Stimulated activated CD4-positive, alpha-beta T cell treated with anti-CD3 and anti-CD28 coated beads, TNF-alpha, amount 100 ng/mL, for 1 hour (primary cell): Measurements from ENCODE around the gene IPCEF1.

Source experiments
- DNase-seq, 3 donors: peaks; one replicate each; pipeline ENCODE4 v3.0.0-alpha.2; 2020; ENCODE audit warnings: low read depth in 3 of 3, low spot score in 1 of 3

The IPCEF1 gene

DNA sequence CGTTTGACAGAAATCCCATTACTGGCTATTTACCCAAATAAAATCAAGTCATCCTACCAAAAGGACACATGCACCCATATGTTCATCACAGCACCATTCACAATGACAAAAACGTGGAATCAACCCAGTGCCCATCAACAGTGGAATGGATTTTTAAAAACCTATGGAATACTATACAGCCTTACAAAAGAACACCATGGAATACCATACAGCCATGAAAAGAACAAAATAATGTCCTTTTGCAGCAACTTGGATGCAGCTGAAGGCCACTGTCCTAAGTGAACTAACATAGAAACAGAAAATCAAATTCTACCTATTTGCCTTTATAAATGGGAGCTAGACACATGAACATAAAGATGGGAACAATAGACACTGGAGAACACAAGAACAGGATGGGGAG lies 17.4 kb upstream of the IPCEF1 start:
- DNase-seq = no peak

DNA sequence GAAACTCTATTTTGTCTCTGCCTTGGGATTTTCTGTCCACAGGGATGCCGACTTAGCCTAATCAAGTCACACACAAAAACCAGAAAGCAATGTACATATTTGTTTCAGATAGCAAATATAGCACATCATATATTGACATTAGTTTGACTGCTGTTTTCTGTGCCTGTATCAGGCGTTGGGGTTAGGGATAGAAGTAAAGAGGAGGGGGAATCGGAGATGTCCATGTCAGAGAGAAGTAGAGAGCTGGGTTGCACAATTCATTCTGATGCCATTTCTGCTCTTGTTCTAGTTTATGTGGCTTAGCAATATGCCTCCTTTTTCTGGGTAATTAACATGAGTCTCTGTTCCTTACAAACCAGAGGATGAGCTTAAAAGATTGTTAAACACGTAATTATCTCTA lies 14.7 kb upstream of the IPCEF1 start:
- DNase-seq = no peak

- no peak for DNase-seq
These were observed 13.9 kb upstream of the IPCEF1 start for GRCh38 chr6:154370545-154370944.

GRCh38 chr6:154367839-154368695 lies 11.5 kb upstream of the IPCEF1 start:
- no peak for DNase-seq

DNA sequence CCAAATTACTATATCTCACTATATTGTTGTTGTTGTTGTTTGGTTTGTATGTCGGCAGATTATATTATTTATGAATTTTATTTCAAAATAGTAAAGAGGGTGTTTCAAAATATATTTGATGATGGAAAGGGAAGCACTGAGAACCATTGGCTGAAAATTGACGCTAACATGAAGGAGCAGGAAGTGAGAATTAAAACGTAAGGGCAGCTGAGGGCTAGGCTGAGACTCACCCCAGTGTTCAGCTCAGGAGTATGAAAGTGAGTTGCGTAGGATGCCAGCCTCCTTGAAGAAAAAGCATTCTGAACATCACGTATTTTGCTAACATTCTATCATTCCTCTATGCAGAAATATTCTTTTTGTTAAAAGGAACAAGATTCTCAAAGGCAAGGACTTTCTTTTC lies 10.7 kb upstream of the IPCEF1 start:
- no peak for DNase-seq

DNA sequence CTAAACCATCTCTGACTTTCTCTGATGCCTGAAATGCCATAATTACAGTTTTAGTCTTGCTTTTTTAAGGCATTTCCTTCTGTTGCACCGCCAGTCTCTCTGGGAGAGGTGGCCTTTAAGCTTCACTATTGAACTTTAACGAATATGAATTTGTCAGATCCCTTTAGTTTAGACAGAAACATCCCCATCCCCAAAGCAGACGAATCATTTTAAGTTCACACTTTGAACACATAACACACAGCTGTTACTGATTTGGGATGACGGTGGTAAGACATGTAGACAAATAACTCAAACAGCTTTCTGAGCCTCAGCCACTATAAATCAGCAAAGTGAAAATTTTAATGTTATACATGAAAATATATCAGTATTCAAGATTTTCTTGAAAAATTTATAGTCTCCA lies 7.2 kb upstream of the IPCEF1 start:
- DNase-seq = no peak

- DNase-seq = no peak
These were observed 4.9 kb upstream of the IPCEF1 start for GRCh38 chr6:154361476-154361875.

DNA sequence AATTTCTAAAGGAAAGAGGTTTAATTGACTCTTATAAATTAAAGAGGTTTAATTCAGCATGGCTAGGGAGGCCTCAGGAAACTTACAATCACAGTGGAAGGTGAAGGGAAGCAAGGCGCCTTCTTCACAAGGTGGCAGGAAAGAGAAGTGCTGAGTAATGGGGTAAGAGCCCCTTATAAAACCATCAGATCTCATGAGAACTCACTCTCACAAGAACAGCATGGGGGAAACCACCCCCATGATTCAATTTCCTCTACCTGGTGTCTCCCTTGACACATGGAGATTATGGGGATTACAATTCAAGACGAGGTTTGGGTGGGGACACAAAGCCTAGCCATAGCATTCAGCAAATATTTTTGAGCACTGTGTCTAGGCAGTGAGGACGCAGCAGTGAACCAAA lies 3.9 kb upstream of the IPCEF1 start:
- DNase-seq = no peak

- DNase-seq = no peak
These were observed 3.1 kb upstream of the IPCEF1 start for GRCh38 chr6:154359679-154360078.

GRCh38 chr6:154359161-154359574 lies 2.6 kb upstream of the IPCEF1 start:
- no peak for DNase-seq

- no peak for DNase-seq
These were observed 1.5 kb upstream of the IPCEF1 start for GRCh38 chr6:154358019-154358545.

DNA sequence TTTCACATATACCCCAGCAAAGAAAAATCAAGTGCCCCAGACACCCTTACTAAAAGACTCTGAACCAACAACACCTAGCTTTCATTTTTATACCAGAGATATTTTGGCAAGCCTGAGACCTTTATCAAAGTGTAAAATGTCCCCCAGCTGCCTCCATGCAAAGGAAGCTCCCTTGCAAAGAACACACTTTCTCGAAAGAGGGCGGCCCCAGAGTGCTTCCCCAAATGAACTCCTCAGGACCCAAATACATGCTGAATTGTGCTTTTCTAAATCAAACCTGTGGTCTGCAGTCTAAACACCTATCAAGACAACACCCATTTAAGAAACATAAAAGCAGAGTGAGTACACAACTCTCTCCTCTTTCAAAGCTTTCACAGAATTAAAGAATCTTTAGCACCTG lies 490 bp downstream of the IPCEF1 start:
- DNase-seq = no peak

GRCh38 chr6:154354265-154354777 lies 2.3 kb downstream of the IPCEF1 start:
- DNase-seq = no peak

GRCh38 chr6:154353626-154354025 lies 3.0 kb downstream of the IPCEF1 start:
- no peak for DNase-seq

GRCh38 chr6:154352898-154353585 lies 3.6 kb downstream of the IPCEF1 start:
- no peak for DNase-seq

DNA sequence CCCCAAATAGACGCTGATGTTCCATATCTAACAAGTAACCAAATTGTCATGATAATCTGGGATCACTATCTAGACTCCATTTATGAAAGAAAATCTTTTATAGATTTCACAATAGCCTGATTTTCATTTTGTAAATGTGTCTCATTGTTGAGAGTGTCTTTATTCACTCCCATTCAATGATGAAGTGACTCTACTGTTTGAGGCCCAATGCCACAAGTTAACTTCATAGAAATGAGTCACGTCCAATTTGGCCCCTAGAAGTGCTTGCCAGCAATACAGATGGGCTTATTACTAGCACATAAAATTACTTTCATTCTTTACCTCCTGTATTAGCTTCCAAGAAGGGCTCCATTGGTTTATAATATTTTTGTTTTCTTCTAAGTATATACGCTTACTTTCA lies 6.3 kb downstream of the IPCEF1 start:
- DNase-seq = no peak

GRCh38 chr6:154347981-154348380 lies 8.6 kb downstream of the IPCEF1 start:
- no peak for DNase-seq

- no peak for DNase-seq
These were observed 10.8 kb downstream of the IPCEF1 start for GRCh38 chr6:154345811-154346210.

GRCh38 chr6:154343473-154344308 lies 12.9 kb downstream of the IPCEF1 start:
- no peak for DNase-seq

- no peak for DNase-seq
These were observed 14.7 kb downstream of the IPCEF1 start for GRCh38 chr6:154341871-154342270.

DNA sequence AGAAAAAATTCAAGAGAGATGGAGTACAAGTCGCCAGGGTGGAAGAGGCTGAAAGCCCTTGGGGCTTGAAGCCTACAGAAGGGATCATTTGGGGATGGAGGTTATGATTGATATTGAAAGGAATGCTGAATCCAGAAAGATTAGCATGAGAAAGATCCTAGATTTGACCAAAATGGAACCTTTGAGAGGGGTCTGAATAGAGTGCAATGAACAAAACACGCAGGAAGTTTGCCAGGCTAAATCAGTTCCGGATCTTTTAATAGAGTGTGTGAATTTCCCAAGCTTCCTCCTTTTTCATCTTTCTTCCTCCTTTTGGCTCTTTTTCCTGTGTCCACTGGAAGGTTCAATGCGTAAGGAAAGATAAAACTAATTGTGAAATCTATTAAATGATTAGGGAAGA lies 15.3 kb downstream of the IPCEF1 start:
- DNase-seq = no peak
